HepG2 (cell line): ENCODE results near the gene CELF4. TPM values are rescaled to one million over a fixed set of nuclear protein-coding genes. Genes with fewer than 3 reads are reported as not detected.

Experiments
- ATAC-seq: fragments of 200-7000 bp; cut with Tn5 transposase; 3 replicates; pipeline ENCODE4 v1.9.1; 2020; ENCODE audit warnings: mild to moderate bottlenecking, moderate library complexity
- BruUV-seq: library from RNA; stranded (reverse); fragments of 400-500 nt; replicated peaks from 2 replicates; lab custom pipeline; 2021; lab: Mats Ljungman, UMichigan
- CTCF ChIA-PET: fragments of 300-600 bp; formaldehyde crosslinking; extraction: SDS; loops from one replicate; lab custom pipeline; 2021; ENCODE audit warnings: low total read pairs, inconsistent platforms, low intra/inter-chr PET ratio; lab: Yijun Ruan, JAX
- POLR2A ChIA-PET: fragments of 350-600 bp; sonication (Branson Sonifier 250); formaldehyde crosslinking; loops from one replicate; lab custom pipeline; 2020; ENCODE audit warnings: antibody characterized with exemption, inconsistent platforms; lab: Yijun Ruan, JAX
- DNase-seq: peaks from one replicate; pipeline ENCODE4 v3.0.0-alpha.2; 2015; ENCODE audit warnings: low spot score
- FAIRE-seq: peaks from 3 replicates; lab custom pipeline; 2011; peaks lifted over from hg19 to GRCh38; lab: Jason Lieb, UNC
- H2AFZ ChIP-seq: one replicate; pipeline ENCODE4 v1.6.1; 2011; ENCODE audit warnings: low read length, inconsistent platforms
- H3K27ac ChIP-seq: fragments of 300-600 bp; 3 replicates; pipeline ENCODE4 v1.8.0; 2011; ENCODE audit warnings: mixed run types, mild to moderate bottlenecking, mixed read lengths, low read length, inconsistent platforms; ENCODE audit not compliant: insufficient read depth; ENCODE audit errors: extremely low read length
- H3K27me3 ChIP-seq, 2 experiments: fragments of 200-600 bp in 1 of 2; 2 replicates in 1 of 2; 3 replicates in 1 of 2; pipeline versions ENCODE4 v1.6.0 to v1.8.0; 2011; ENCODE audit warnings: low read length in 2 of 2, mild to moderate bottlenecking in 2 of 2, moderate library complexity in 2 of 2, inconsistent platforms in 1 of 2; ENCODE audit not compliant: insufficient read depth in 2 of 2, control insufficient read depth in 1 of 2
- H3K36me3 ChIP-seq, 2 experiments: fragments of 200-600 bp in 1 of 2; replicated peaks in 1 of 2; 2 replicates in 1 of 2; 3 replicates in 1 of 2; pipeline versions ENCODE4 v1.5.1 to v1.8.0; 2011; ENCODE audit warnings: low read length in 2 of 2, inconsistent platforms in 1 of 2; ENCODE audit not compliant: insufficient read depth in 2 of 2, control insufficient read depth in 1 of 2
- H3K4me1 ChIP-seq: 2 replicates; pipeline ENCODE4 v1.5.1; 2012; ENCODE audit warnings: low read length, inconsistent platforms; ENCODE audit not compliant: insufficient read depth
- H3K4me2 ChIP-seq: 2 replicates; pipeline ENCODE4 v1.6.0; 2011; ENCODE audit warnings: low read depth, low read length, inconsistent platforms
- H3K4me3 ChIP-seq, 3 experiments: fragments of 200-600 bp in 1 of 3; sonication (generic), shearing (Covaris generic) in 1 of 3; replicated peaks in 1 of 3; 2 replicates each; pipeline ENCODE4 v1.5.1; 2011 to 2016; ENCODE audit warnings: low read length in 3 of 3, inconsistent platforms in 2 of 3, low read depth in 2 of 3, mild to moderate bottlenecking in 2 of 3, control low read depth in 1 of 3, mixed read lengths in 1 of 3; ENCODE audit not compliant: insufficient read depth in 1 of 3
- H3K79me2 ChIP-seq: one replicate; pipeline ENCODE4 v1.6.1; 2011; ENCODE audit warnings: low read length, inconsistent platforms; ENCODE audit not compliant: insufficient read depth
- H3K9ac ChIP-seq: 2 replicates; pipeline ENCODE4 v1.6.0; 2011; ENCODE audit warnings: mild to moderate bottlenecking, low read depth, low read length, inconsistent platforms; ENCODE audit not compliant: insufficient read depth
- H3K9me3 ChIP-seq: 2 replicates; pipeline ENCODE4 v1.5.1; 2012; ENCODE audit warnings: mild to moderate bottlenecking, low read length
- H4K20me1 ChIP-seq: 2 replicates; pipeline ENCODE4 v1.6.0; 2011; ENCODE audit warnings: inconsistent platforms, mild to moderate bottlenecking, low read length, moderate library complexity; ENCODE audit not compliant: insufficient read depth
- NCOR1 ChIP-seq: fragments of 200-600 bp; sonication (generic); IDR thresholded peaks from 2 replicates; pipeline ENCODE4 v1.7.0; 2017; ENCODE audit warnings: antibody characterized with exemption, low read length, borderline replicate concordance
- PAF1 ChIP-seq: IDR thresholded peaks from 2 replicates; pipeline ENCODE4 v1.6.1; 2016; ENCODE audit warnings: missing genetic modification reagents, missing compliant biosample characterization
- POLR2G ChIP-seq: fragments of 200-400 bp; formaldehyde crosslinking; IDR thresholded peaks from 2 replicates; pipeline ENCODE4 v1.6.1; 2018; ENCODE audit warnings: mild to moderate bottlenecking, low read depth, low read length, moderate library complexity
- PPARG ChIP-seq: conservative IDR thresholded peaks from 2 replicates; pipeline ENCODE4 v1.6.1; 2016; ENCODE audit warnings: missing biosample characterization, missing genetic modification reagents
- RBM39 ChIP-seq: fragments of 200-400 bp; formaldehyde crosslinking; IDR thresholded peaks from one replicate; pipeline ENCODE4 v1.6.1; 2018; ENCODE audit warnings: antibody characterized with exemption, mild to moderate bottlenecking, low read depth, low read length; ENCODE audit not compliant: poor library complexity, severe bottlenecking
- ZNF546 ChIP-seq: sonication (generic); formaldehyde crosslinking; conservative IDR thresholded peaks from 2 replicates; pipeline ENCODE4 v1.8.1; 2023; ENCODE audit warnings: mild to moderate bottlenecking, missing genetic modification reagents
- WGBS: methylation state at CpG from one replicate; pipeline ENCODE4 v1.1.6; 2017; ENCODE audit warnings: low lambda C conversion rate; 5-methylcytosine and 5-hydroxymethylcytosine counted together
- in situ Hi-C: cut with HindIII; loops from 2 replicates; pipeline ENCODE4 v1.10.0; 2017; ENCODE audit warnings: low pct_unique_long_range_greater_than_20kb; ENCODE audit not compliant: extremely low pct_ligation_motif_present
- intact Hi-C: fragments of 100-400 bp; cut with micrococcal nuclease; formaldehyde crosslinking; loops from one replicate; pipeline ENCODE4 v1.10.0; 2022; ENCODE audit not compliant: unreplicated experiment
- polyA plus RNA-seq, 8 experiments: library from polyadenylated mRNA; depleted of rRNA in 3 of 8; stranded (reverse) in 7 of 8; unstranded in 1 of 8; fragments of >200 nt; fragmentation: Illumina TruSeq in 4 of 8; extraction: Trizol in 4 of 8; gene quantifications; 2 replicates each; pipeline versions ENCODE4 v1.2.1 to v1.2.3, GENCODE V29; 2011 to 2016; ENCODE audit warnings: low read depth in 4 of 8, missing spikeins in 1 of 8, mixed read lengths in 1 of 8; ENCODE audit not compliant: insufficient read depth in 1 of 8
- total RNA-seq, 5 experiments: library from RNA; depleted of rRNA; stranded (reverse); fragments of >200 nt; fragmentation: Illumina TruSeq; extraction: Trizol; gene quantifications; 2 replicates each; pipeline ENCODE4 v1.2.3, GENCODE V29; 2016; ENCODE audit warnings: low read depth in 1 of 5
- TF ChIP-seq, protein P1 (sequence below): sonication (generic); formaldehyde crosslinking; IDR thresholded peaks from 2 replicates; pipeline ENCODE4 v1.4.0; 2020; ENCODE audit warnings: missing genetic modification reagents
- TF ChIP-seq, protein P2 (sequence below): sonication (generic); formaldehyde crosslinking; IDR thresholded peaks from 2 replicates; pipeline ENCODE4 v1.9.0; 2021; ENCODE audit warnings: missing genetic modification reagents, borderline replicate concordance
- TF ChIP-seq, protein P3 (sequence below): sonication (generic); formaldehyde crosslinking; conservative IDR thresholded peaks from 2 replicates; pipeline ENCODE4 v1.5.0; 2020; ENCODE audit warnings: missing genetic modification reagents

Gene CELF4
- total and polyA plus RNA-seq, 2 of the 13 experiments (the other 11 are each of a cell fraction or from before 2014, with no cell fraction given) = not detected

DNA sequence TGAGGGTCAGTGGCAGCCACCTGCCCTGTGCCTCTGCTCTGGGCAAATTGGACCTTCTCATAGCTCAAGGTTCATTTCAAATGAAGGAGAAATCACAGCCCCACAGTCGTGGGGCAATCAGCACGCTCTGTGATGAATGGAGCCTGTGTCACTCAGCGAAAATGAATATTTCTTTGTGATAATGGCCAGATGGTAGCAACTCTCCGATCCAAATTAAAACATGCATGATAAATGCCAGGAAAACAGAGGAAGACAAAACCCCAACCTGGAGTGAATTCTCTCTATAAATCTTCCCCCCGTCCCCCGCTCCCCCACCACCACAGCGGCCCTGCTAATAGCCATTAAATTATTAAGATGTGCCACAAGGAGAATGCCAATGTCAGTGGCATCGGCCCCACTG is 258.4 kb downstream of the CELF4 start (continued):
- TF ChIP-seq, protein P1, sequence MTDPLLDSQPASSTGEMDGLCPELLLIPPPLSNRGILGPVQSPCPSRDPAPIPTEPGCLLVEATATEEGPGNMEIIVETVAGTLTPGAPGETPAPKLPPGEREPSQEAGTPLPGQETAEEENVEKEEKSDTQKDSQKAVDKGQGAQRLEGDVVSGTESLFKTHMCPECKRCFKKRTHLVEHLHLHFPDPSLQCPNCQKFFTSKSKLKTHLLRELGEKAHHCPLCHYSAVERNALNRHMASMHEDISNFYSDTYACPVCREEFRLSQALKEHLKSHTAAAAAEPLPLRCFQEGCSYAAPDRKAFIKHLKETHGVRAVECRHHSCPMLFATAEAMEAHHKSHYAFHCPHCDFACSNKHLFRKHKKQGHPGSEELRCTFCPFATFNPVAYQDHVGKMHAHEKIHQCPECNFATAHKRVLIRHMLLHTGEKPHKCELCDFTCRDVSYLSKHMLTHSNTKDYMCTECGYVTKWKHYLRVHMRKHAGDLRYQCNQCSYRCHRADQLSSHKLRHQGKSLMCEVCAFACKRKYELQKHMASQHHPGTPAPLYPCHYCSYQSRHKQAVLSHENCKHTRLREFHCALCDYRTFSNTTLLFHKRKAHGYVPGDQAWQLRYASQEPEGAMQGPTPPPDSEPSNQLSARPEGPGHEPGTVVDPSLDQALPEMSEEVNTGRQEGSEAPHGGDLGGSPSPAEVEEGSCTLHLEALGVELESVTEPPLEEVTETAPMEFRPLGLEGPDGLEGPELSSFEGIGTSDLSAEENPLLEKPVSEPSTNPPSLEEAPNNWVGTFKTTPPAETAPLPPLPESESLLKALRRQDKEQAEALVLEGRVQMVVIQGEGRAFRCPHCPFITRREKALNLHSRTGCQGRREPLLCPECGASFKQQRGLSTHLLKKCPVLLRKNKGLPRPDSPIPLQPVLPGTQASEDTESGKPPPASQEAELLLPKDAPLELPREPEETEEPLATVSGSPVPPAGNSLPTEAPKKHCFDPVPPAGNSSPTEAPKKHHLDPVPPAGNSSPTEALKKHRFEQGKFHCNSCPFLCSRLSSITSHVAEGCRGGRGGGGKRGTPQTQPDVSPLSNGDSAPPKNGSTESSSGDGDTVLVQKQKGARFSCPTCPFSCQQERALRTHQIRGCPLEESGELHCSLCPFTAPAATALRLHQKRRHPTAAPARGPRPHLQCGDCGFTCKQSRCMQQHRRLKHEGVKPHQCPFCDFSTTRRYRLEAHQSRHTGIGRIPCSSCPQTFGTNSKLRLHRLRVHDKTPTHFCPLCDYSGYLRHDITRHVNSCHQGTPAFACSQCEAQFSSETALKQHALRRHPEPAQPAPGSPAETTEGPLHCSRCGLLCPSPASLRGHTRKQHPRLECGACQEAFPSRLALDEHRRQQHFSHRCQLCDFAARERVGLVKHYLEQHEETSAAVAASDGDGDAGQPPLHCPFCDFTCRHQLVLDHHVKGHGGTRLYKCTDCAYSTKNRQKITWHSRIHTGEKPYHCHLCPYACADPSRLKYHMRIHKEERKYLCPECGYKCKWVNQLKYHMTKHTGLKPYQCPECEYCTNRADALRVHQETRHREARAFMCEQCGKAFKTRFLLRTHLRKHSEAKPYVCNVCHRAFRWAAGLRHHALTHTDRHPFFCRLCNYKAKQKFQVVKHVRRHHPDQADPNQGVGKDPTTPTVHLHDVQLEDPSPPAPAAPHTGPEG (CRISPR knock-in tag) = no peak

DNA sequence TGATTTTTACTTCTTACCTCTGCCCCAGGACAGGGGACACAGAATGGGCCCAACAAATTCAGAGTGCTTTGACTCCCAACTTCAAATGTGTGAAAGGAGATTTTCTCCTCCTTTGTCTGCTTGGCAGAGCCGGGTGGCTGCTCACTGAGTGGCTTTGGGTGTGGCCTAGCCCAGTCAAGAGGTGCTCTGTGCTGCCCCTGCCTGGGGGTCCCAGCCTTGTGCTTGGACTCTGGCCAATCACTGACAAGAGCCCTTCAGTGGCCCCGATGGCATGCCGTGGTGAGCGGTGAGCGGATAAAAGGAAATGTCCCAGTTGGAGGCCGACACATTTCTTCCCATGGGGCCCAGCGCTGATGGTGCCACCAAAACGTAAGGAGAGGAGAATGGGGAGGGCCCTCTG is 259.2 kb downstream of the CELF4 start:
- no TSS peak for BruUV-seq
- WGBS = 56% methylated on average over 8 of the region's 8 CpGs
- Histone ChIP-seq H3K4me3 (no peak overlapping the region), H3K27me3 (peaks cover 1 to 14% of the 10 kb centered on the region in 2 experiments; a peak in 1 of 5 replicates), H3K27ac (no peak overlapping the region), H3K9ac (no peak overlapping the region), H3K36me3 (no peaks in the 10 kb centered on the region), H4K20me1 (no peaks in the 10 kb centered on the region), H2AFZ (no peak overlapping the region), H3K79me2 (no peaks in the 10 kb centered on the region), H3K4me2 (no peak overlapping the region), H3K4me1 (peaks cover 11% of the 10 kb centered on the region; the same call in 1 of the 2 replicates), H3K9me3 (no peaks in the 10 kb centered on the region)
- intact Hi-C loops = no loop called here
- TF ChIP-seq ZNF546 (CRISPR knock-in tag) (no peak), POLR2G (no peak), PAF1 (CRISPR knock-in tag) (no peak), PPARG (CRISPR knock-in tag) (no peak), NCOR1 (no peak), RBM39 (no peak)
- TF ChIP-seq, protein P2, sequence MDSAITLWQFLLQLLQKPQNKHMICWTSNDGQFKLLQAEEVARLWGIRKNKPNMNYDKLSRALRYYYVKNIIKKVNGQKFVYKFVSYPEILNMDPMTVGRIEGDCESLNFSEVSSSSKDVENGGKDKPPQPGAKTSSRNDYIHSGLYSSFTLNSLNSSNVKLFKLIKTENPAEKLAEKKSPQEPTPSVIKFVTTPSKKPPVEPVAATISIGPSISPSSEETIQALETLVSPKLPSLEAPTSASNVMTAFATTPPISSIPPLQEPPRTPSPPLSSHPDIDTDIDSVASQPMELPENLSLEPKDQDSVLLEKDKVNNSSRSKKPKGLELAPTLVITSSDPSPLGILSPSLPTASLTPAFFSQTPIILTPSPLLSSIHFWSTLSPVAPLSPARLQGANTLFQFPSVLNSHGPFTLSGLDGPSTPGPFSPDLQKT (CRISPR knock-in tag) = no peak
- TF ChIP-seq, protein P3, sequence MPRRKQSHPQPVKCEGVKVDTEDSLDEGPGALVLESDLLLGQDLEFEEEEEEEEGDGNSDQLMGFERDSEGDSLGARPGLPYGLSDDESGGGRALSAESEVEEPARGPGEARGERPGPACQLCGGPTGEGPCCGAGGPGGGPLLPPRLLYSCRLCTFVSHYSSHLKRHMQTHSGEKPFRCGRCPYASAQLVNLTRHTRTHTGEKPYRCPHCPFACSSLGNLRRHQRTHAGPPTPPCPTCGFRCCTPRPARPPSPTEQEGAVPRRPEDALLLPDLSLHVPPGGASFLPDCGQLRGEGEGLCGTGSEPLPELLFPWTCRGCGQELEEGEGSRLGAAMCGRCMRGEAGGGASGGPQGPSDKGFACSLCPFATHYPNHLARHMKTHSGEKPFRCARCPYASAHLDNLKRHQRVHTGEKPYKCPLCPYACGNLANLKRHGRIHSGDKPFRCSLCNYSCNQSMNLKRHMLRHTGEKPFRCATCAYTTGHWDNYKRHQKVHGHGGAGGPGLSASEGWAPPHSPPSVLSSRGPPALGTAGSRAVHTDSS (CRISPR knock-in tag) = no peak
- CTCF ChIA-PET = no interaction called here
- ATAC-seq (no peak), FAIRE-seq (no peak), DNase-seq (no peak)
- in situ Hi-C loops = no loop called here
- POLR2A ChIA-PET = no interaction called here
